Psoas muscle (tissue), 8 donors: Measurements from ENCODE around the gene PIP4P1. TPM values are rescaled to one million over a fixed set of nuclear protein-coding genes. Genes with fewer than 3 reads are reported as not detected.
A peak's percentile ranks its signal among the peaks of the same experiment; 100 is the strongest.

ENCODE experiments used
- ATAC-seq, 4 donors: fragments of 200-7000 bp; cut with Tn5 transposase; one replicate each; pipeline ENCODE4 v1.9.1; 2020; ENCODE audit warnings: moderate library complexity in 3 of 4, mild to moderate bottlenecking in 2 of 4
- DNase-seq, 2 donors: peaks; one replicate each; pipeline ENCODE4 v3.0.0-alpha.2; 2020
- H3K27ac ChIP-seq: fragments of 200-600 bp; one replicate; pipeline ENCODE4 v1.8.0; 2022
- H3K27me3 ChIP-seq, 3 donors: fragments of 200-600 bp in 1 of 3; one replicate each; pipeline versions ENCODE4 v1.6.1 to v1.8.0; 2013 to 2022; ENCODE audit warnings: low read length in 2 of 3, mild to moderate bottlenecking in 2 of 3, moderate library complexity in 1 of 3; ENCODE audit not compliant: insufficient read depth in 3 of 3
- H3K36me3 ChIP-seq, 2 donors: fragments of 200-600 bp in 1 of 2; one replicate each; pipeline versions ENCODE4 v1.6.1 to v1.8.0; 2013 to 2022; ENCODE audit warnings: low read depth in 1 of 2, mild to moderate bottlenecking in 1 of 2, moderate library complexity in 1 of 2; ENCODE audit not compliant: insufficient read depth in 1 of 2
- H3K4me1 ChIP-seq: fragments of 200-600 bp; one replicate; pipeline ENCODE4 v1.8.0; 2022
- H3K4me3 ChIP-seq: fragments of 200-600 bp; one replicate; pipeline ENCODE4 v1.8.0; 2022; ENCODE audit warnings: mild to moderate bottlenecking
- H3K9me3 ChIP-seq: fragments of 200-600 bp; one replicate; pipeline ENCODE4 v1.8.0; 2022
- WGBS, 3 donors: extraction: QIAGEN DNeasy Blood & Tissue Kit; methylation state at CpG; one replicate each; pipeline versions ENCODE4 v1.1.6 to v1.1.7; 2013; 5-methylcytosine and 5-hydroxymethylcytosine counted together
- intact Hi-C, 2 donors: fragments of 100-400 bp; cut with DNase I; formaldehyde crosslinking; loops; one replicate each; pipeline versions ENCODE4 v1.11.0 to v1.14.2; 2022
- polyA plus RNA-seq, 3 donors: library from polyadenylated mRNA; stranded (reverse); fragments of 200-250 nt; gene quantifications; one replicate each; pipeline ENCODE4 v1.2.3, GENCODE V29; 2013
- total RNA-seq, 4 donors: library from RNA; stranded (reverse); fragmentation: NEBNext Ultra II Directional in 2 of 4; extraction: Animal tissue kit (Norgen Biotek cat#: 25700) in 2 of 4; gene quantifications; one replicate each; pipeline versions ENCODE4 v1.2.1 to v1.2.4, GENCODE V29; 2021 to 2023
- TF ChIP-seq, protein P1 (sequence below): fragments of 200-600 bp; IDR thresholded peaks from one replicate; pipeline ENCODE4 v1.8.0; 2022; ENCODE audit warnings: antibody characterized with exemption
- donor health status: healthy with polysubstance abuse.
- donor health status: DM: no; HTN: no; CAD: no; lungs with moderate emphysema.
- donor health status: Bipolar disorder and iron deficiency.
- donor health status: healthy.
- donor health status: DM: yes; HTN: yes; CAD: no.
- donor health status: DM: no; HTN: no; CAD: no.
- donor health status: DM: no; HTN: no; CAD: no.
- donor health status: DM: yes; HTN: yes; CAD: no.

Gene PIP4P1
- total and polyA plus RNA-seq, 7 donors, result 15.6 to 56.5 (median 23.1) TPM

DNA sequence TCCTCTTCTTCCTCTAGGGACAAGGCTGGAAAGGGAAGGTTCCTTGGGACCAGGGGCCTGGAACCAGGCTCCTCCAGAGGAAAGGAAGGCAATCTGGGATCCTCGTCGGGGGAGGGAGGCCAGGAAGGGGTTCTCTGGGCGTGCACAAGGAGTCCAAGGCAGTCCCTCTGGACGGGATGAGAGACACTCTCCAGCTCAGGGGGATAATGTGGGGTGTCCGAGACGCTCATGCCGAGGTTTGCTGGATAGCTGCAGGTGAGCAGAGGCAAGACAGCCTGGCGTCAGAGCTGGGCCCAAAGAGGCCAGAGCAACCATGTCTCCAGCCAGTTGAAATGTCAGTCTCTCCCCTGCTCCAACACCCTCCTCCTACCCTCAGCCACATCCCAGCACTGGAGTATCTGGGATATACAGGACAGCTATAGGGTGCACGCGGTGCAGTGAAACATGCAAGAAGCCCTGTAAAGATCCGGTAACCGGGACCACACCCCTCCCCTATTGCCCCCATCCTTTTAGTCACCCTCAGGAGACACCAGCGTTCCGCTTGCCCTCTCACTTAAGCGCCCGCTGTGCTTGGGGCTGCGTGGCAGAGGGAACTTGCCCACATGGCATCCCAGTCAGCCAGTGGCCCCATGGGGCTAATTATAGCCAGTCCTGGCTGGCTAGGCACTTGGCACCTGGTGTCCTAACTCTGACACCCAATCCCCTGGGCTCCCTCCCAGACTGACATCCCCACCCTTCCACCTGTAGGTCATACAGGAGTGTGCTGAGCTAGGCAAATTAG, 25.5 kb downstream of the PIP4P1 start, which contains the start of gene KLHL33:
Gene KLHL33 (minus strand): TSS at position 585 of the 781 bp plus-strand sequence. CDS start 355 bp downstream, at position 230.
- no peaks in the 10 kb centered on the region for H3K9me3 ChIP-seq

DNA sequence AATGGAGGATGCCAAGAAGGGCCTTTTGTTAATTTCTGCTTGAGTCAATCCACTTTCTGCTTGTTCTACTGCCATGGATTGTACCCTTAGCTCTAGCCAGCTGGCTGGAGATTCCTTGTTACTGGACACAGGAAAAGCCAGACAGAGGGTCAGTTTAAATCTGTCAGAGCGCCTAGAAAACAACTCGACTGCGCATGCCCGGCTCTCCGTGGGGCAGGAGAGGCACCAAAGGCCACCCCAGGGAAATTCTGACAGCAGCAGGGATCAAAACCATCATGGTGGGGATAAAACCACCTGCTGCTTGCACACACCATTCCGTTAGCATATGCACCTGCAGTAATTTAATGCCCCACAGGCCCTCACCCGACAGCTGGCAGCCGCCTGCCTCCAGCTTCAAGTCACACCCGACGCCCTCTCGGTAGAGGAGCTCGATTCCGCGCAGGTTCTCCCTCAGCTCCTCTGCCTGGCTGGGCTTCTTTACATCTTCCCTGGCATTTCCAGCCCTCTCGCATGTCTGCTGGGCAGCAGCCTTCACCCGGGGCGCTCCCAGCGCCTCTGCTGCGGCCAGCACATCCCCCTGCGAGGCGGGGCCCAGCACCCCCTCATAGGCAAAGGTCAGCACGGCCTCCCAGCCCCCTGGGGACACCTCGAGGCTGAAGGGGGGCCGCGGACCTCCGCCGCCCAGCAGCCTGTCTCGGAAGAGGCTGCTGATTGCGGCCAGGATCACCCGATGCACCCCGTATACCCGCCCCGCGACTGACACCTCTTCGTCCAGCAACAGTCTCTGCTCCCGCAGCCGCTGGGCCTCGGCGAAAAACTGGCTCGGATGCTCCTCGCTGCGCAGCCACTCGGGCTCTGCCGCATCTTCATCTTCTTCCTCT, 26.3 kb downstream of the PIP4P1 start:
- Histone ChIP-seq H3K27ac (peak overlapping the region; percentile 95), H3K4me3 (peak overlapping the region; percentile 67), H3K4me1 (peaks cover 47% of the 10 kb centered on the region), H3K36me3 (peaks cover 0 to 3% of the 10 kb centered on the region in 2 donors), H3K9me3 (no peaks in the 10 kb centered on the region), H3K27me3 (no peaks in the 10 kb centered on the region)
- intact Hi-C loops, result no loop called here
- DNase-seq, result peak; percentile 85 to 93
- 4 to 12% (median 7%) methylated on average over 35 to 44 of the region's 44 CpGs for WGBS, 3 donors
- peak; percentile 67 to 85 (median 72) for ATAC-seq
- TF ChIP-seq, protein P1, sequence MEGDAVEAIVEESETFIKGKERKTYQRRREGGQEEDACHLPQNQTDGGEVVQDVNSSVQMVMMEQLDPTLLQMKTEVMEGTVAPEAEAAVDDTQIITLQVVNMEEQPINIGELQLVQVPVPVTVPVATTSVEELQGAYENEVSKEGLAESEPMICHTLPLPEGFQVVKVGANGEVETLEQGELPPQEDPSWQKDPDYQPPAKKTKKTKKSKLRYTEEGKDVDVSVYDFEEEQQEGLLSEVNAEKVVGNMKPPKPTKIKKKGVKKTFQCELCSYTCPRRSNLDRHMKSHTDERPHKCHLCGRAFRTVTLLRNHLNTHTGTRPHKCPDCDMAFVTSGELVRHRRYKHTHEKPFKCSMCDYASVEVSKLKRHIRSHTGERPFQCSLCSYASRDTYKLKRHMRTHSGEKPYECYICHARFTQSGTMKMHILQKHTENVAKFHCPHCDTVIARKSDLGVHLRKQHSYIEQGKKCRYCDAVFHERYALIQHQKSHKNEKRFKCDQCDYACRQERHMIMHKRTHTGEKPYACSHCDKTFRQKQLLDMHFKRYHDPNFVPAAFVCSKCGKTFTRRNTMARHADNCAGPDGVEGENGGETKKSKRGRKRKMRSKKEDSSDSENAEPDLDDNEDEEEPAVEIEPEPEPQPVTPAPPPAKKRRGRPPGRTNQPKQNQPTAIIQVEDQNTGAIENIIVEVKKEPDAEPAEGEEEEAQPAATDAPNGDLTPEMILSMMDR, result no peak

More for the DNA sequence above, 25.5 kb downstream of the PIP4P1 start, which contains the start of gene KLHL33:
- peak; percentile 88 to 90 (median 90) for ATAC-seq
- no peaks in the 10 kb centered on the region for H3K27me3 ChIP-seq
- peak within 1 kb of the TSS; percentile 67 for H3K4me3 ChIP-seq
- peaks cover 0 to 3% of the 10 kb centered on the region in 2 donors for H3K36me3 ChIP-seq
- intact Hi-C loops, result loop anchor here in 1 of 2 donors (2.0 kb wide), 1 partner anchor 19 kb away; the partner anchor contains the start of genes APEX1 and OSGEP
- peak; percentile 66 to 90 for DNase-seq
- peak within 1 kb of the TSS; percentile 95 for H3K27ac ChIP-seq
- TF ChIP-seq, protein P1, result no peak
- 23 to 38% (median 32%) methylated on average over 17 of the region's 17 CpGs for WGBS, 3 donors
- H3K4me1 ChIP-seq, result peaks cover 39% of the 10 kb centered on the region

DNA sequence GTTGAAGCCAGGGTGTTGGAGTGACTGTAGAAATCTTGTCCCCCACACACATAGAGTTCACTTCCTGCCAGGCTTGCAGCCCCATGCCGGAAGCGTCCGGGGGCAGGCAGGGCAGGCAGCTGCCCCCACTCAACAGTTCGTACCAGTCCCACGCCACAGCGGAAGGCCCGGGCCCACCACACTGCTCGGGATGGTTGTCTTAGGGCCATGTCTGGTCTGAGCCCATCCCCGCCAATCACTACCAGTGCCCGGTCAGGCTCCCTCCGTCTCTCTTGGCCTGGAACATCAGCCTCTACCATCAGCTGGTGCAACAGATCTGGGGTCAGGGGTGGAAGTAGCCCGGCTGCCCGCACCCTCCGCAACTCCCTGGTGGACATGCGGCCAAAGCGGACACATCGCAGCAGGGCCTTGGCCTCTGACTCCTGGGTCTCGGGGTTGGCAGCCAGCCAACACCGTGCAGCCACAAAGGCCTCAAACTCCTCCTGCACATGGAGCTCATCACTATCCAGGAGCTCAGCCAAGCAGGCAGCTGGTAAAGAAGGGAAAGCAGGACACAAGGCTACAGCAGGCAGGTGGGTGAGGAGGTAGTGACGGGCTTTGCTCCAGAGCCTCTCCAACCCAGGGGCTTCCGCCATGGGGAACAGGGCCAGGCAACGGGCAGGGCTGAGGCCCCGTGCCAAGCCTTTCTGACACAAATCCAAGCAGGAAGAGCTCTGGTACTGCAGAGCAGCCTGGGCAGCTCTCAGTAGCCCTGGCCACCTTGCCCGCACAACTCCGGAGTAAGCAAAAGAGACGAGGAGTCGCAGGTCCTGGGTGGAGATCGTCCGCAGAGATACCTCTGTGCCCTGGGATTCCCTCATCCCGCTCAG, 31.2 kb downstream of the PIP4P1 start:
- Histone ChIP-seq H3K4me1 (peaks cover 31% of the 10 kb centered on the region), H3K9me3 (no peaks in the 10 kb centered on the region), H3K36me3 (peaks cover 0 to 19% of the 10 kb centered on the region in 2 donors), H3K27me3 (no peaks in the 10 kb centered on the region), H3K27ac (peak overlapping the region; percentile 69), H3K4me3 (no peak overlapping the region)
- TF ChIP-seq, protein P1, result no peak
- DNase-seq (no peak), ATAC-seq (peak in 2 of 4 donors; percentile 17 to 26)
- intact Hi-C loops, result no loop called here
- 49 to 65% (median 50%) methylated on average over 30 of the region's 30 CpGs for WGBS, 3 donors

DNA sequence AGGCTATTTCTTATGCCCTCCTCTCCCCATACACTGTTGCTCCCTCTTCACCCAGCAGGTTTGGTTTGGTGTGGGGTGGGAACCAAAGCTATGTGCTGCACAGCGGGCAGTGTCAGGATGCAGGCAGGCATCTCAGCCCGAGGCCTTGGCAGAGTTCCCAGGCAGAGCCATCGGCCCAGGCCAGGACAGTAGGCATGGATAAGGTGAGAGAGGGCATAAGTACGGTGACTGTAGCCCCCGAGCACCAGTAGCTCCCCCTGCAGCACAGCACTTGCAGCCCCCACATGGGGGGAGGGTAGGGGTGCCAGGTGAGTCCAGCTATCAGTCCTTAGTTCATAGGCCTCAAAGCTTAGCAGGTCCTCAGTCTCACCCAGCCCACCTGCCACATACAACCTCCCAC, 32.4 kb downstream of the PIP4P1 start:
- Histone ChIP-seq H3K36me3 (peaks cover 0 to 31% of the 10 kb centered on the region in 2 donors), H3K4me3 (no peak overlapping the region), H3K27ac (no peak overlapping the region), H3K9me3 (no peaks in the 10 kb centered on the region), H3K4me1 (peaks cover 19% of the 10 kb centered on the region), H3K27me3 (no peaks in the 10 kb centered on the region)
- intact Hi-C loops, result no loop called here
- ATAC-seq, result no peak
- no peak for DNase-seq
- WGBS, 3 donors, result 18 to 33% (median 27%) methylated on average over 5 of the region's 5 CpGs
- TF ChIP-seq, protein P1, result no peak
